Mammary epithelial cell (primary cell): ENCODE measurements around the gene PRR20B.
"Not testable (repeated sequence)": the region's sequence is repeated elsewhere in the genome, so short reads cannot be mapped to it uniquely, and the experiment has no call there.

ENCODE experiments used
- EZH2 ChIP-seq: IDR thresholded peaks from 2 replicates; pipeline ENCODE4 v1.6.1; 2012; ENCODE audit warnings: low read length, inconsistent platforms, borderline replicate concordance
- TF ChIP-seq, protein P1 (sequence below), 2 donors: IDR thresholded peaks in 1 of 2; conservative IDR thresholded peaks in 1 of 2; 2 replicates each; pipeline ENCODE4 v1.5.1; 2011 to 2012; ENCODE audit warnings: inconsistent platforms in 2 of 2, low read length in 2 of 2, mild to moderate bottlenecking in 2 of 2, control low read depth in 1 of 2, low read depth in 1 of 2; ENCODE audit not compliant: insufficient read depth in 1 of 2; ENCODE audit errors: extremely low read depth in 1 of 2

DNA sequence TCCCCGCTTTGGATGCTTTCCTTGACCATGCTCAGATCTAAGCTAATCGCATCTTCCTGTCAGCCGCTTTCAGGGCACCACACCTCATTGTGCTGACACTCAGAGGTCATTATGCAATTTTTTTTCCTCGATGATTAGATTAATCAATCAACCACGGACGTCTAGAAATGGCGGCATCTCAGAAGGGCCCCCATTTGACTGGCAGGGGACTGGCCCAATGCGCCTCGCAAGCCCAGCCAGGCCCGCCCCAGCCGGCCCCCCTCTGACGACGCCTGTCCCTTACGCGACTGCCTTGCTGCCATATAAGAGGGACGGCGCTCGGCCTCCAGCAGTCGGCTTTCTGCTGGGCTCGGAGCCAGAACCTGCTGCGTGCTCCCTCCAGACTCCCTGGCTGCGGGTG is 6.5 kb downstream of the PRR20B start, which contains the start of gene PRR20C:
- TF ChIP-seq, protein P1, sequence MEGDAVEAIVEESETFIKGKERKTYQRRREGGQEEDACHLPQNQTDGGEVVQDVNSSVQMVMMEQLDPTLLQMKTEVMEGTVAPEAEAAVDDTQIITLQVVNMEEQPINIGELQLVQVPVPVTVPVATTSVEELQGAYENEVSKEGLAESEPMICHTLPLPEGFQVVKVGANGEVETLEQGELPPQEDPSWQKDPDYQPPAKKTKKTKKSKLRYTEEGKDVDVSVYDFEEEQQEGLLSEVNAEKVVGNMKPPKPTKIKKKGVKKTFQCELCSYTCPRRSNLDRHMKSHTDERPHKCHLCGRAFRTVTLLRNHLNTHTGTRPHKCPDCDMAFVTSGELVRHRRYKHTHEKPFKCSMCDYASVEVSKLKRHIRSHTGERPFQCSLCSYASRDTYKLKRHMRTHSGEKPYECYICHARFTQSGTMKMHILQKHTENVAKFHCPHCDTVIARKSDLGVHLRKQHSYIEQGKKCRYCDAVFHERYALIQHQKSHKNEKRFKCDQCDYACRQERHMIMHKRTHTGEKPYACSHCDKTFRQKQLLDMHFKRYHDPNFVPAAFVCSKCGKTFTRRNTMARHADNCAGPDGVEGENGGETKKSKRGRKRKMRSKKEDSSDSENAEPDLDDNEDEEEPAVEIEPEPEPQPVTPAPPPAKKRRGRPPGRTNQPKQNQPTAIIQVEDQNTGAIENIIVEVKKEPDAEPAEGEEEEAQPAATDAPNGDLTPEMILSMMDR (conservative IDR thresholded peaks at IDR 0.05 in 1 of 2, IDR thresholded peaks at IDR 0.05 in 1 of 2; ENCODE audit: extremely low read depth in 1 of 2, insufficient read depth in 1 of 2, low read depth in 1 of 2, low read length in 2 of 2), result not testable (repeated sequence)
- not testable (repeated sequence) for TF ChIP-seq EZH2
